ENCODE results near the gene CTNNA3.

CTNNA3 gene

GRCh38 chr10:66167816-66168215, 1528.2 kb downstream of the CTNNA3 start:
- in situ Hi-C loops (cut with HindIII; ENCODE audit: low pct_unique_long_range_greater_than_20kb, low sequenced_read_pairs): no loop called here
- no peak for TF ChIP-seq JUND (IDR thresholded peaks at IDR 0.05; ENCODE audit: low read depth)
- DNase-seq (ENCODE audit: low read depth in 1 of 2, low spot score in 1 of 2): peak in 1 of 2 experiments; percentile 86

- no peak for DNase-seq (ENCODE audit: low read depth in 1 of 2, low spot score in 1 of 2)
Measured at GRCh38 chr10:66162560-66163143, 1533.3 kb downstream of the CTNNA3 start.

GRCh38 chr10:66151346-66151745, 1544.6 kb downstream of the CTNNA3 start:
- DNase-seq (ENCODE audit: low read depth in 1 of 2, low spot score in 1 of 2): no peak
- in situ Hi-C loops (cut with HindIII; ENCODE audit: low pct_unique_long_range_greater_than_20kb, low sequenced_read_pairs): no loop called here
- TF ChIP-seq JUND (IDR thresholded peaks at IDR 0.05; ENCODE audit: low read depth): no peak

More at GRCh38 chr10:66162560-66163143, 1533.3 kb downstream of the CTNNA3 start:
- TF ChIP-seq JUND (IDR thresholded peaks at IDR 0.05; ENCODE audit: low read depth): no peak
- in situ Hi-C loops (cut with HindIII; ENCODE audit: low pct_unique_long_range_greater_than_20kb, low sequenced_read_pairs): no loop called here

- DNase-seq (ENCODE audit: low read depth in 1 of 2, low spot score in 1 of 2): no peak
- no peak for TF ChIP-seq JUND (IDR thresholded peaks at IDR 0.05; ENCODE audit: low read depth)
- in situ Hi-C loops (cut with HindIII; ENCODE audit: low pct_unique_long_range_greater_than_20kb, low sequenced_read_pairs): no loop called here
Measured at GRCh38 chr10:66148312-66148711, 1547.7 kb downstream of the CTNNA3 start.

- no peak for TF ChIP-seq JUND (IDR thresholded peaks at IDR 0.05; ENCODE audit: low read depth)
- DNase-seq (ENCODE audit: low read depth in 1 of 2, low spot score in 1 of 2): no peak
Measured at GRCh38 chr10:66144016-66144415, 1552.0 kb downstream of the CTNNA3 start.

GRCh38 chr10:66102756-66103155, 1593.2 kb downstream of the CTNNA3 start:
- TF ChIP-seq JUND (IDR thresholded peaks at IDR 0.05; ENCODE audit: low read depth): no peak
- DNase-seq (ENCODE audit: low read depth in 1 of 2, low spot score in 1 of 2): no peak
- in situ Hi-C loops (cut with HindIII; ENCODE audit: low pct_unique_long_range_greater_than_20kb, low sequenced_read_pairs): no loop called here

More at GRCh38 chr10:66144016-66144415, 1552.0 kb downstream of the CTNNA3 start:
- in situ Hi-C loops (cut with HindIII; ENCODE audit: low pct_unique_long_range_greater_than_20kb, low sequenced_read_pairs): no loop called here

- in situ Hi-C loops (cut with HindIII; ENCODE audit: low pct_unique_long_range_greater_than_20kb, low sequenced_read_pairs): no loop called here
- no peak for DNase-seq (ENCODE audit: low read depth in 1 of 2, low spot score in 1 of 2)
- TF ChIP-seq JUND (IDR thresholded peaks at IDR 0.05; ENCODE audit: low read depth): no peak
Measured at GRCh38 chr10:66098595-66099480, 1597.2 kb downstream of the CTNNA3 start.

- in situ Hi-C loops (cut with HindIII; ENCODE audit: low pct_unique_long_range_greater_than_20kb, low sequenced_read_pairs): no loop called here
- no peak for TF ChIP-seq JUND (IDR thresholded peaks at IDR 0.05; ENCODE audit: low read depth)
- no peak for DNase-seq (ENCODE audit: low read depth in 1 of 2, low spot score in 1 of 2)
Measured at GRCh38 chr10:66095610-66096009, 1600.4 kb downstream of the CTNNA3 start.

- DNase-seq (ENCODE audit: low read depth in 1 of 2, low spot score in 1 of 2): no peak
- in situ Hi-C loops (cut with HindIII; ENCODE audit: low pct_unique_long_range_greater_than_20kb, low sequenced_read_pairs): no loop called here
- TF ChIP-seq JUND (IDR thresholded peaks at IDR 0.05; ENCODE audit: low read depth): no peak
Measured at GRCh38 chr10:66085906-66086305, 1610.1 kb downstream of the CTNNA3 start.

- in situ Hi-C loops (cut with HindIII; ENCODE audit: low pct_unique_long_range_greater_than_20kb, low sequenced_read_pairs): no loop called here
- no peak for TF ChIP-seq JUND (IDR thresholded peaks at IDR 0.05; ENCODE audit: low read depth)
- DNase-seq (ENCODE audit: low read depth in 1 of 2, low spot score in 1 of 2): no peak
Measured at GRCh38 chr10:66071907-66072306, 1624.1 kb downstream of the CTNNA3 start.

GRCh38 chr10:66058594-66058993, 1637.4 kb downstream of the CTNNA3 start:
- no peak for DNase-seq (ENCODE audit: low read depth in 1 of 2, low spot score in 1 of 2)
- in situ Hi-C loops (cut with HindIII; ENCODE audit: low pct_unique_long_range_greater_than_20kb, low sequenced_read_pairs): no loop called here
- TF ChIP-seq JUND (IDR thresholded peaks at IDR 0.05; ENCODE audit: low read depth): no peak

- TF ChIP-seq JUND (IDR thresholded peaks at IDR 0.05; ENCODE audit: low read depth): no peak
Measured at GRCh38 chr10:66049335-66049734, 1646.7 kb downstream of the CTNNA3 start.

GRCh38 chr10:66045859-66046258, 1650.1 kb downstream of the CTNNA3 start:
- in situ Hi-C loops (cut with HindIII; ENCODE audit: low pct_unique_long_range_greater_than_20kb, low sequenced_read_pairs): no loop called here
- no peak for DNase-seq (ENCODE audit: low read depth in 1 of 2, low spot score in 1 of 2)
- no peak for TF ChIP-seq JUND (IDR thresholded peaks at IDR 0.05; ENCODE audit: low read depth)

More at GRCh38 chr10:66049335-66049734, 1646.7 kb downstream of the CTNNA3 start:
- in situ Hi-C loops (cut with HindIII; ENCODE audit: low pct_unique_long_range_greater_than_20kb, low sequenced_read_pairs): no loop called here
- DNase-seq (ENCODE audit: low read depth in 1 of 2, low spot score in 1 of 2): no peak
